HEK293T (cell line): Measurements from ENCODE around the gene UBL4A.

Source experiments
- ELF4 ChIP-seq: fragments of 450-650 bp; IDR thresholded peaks from 2 replicates; pipeline ENCODE4 v1.6.1; 2017; ENCODE audit warnings: antibody characterized with exemption
- FOXA1 ChIP-seq: fragments of 450-650 bp; IDR thresholded peaks from 2 replicates; pipeline ENCODE4 v1.6.1; 2016; ENCODE audit warnings: mild to moderate bottlenecking
- FOXM1 ChIP-seq: fragments of 450-650 bp; IDR thresholded peaks from 2 replicates; pipeline ENCODE4 v1.6.1; 2017; ENCODE audit warnings: mild to moderate bottlenecking, borderline replicate concordance
- HDGF ChIP-seq: fragments of 450-650 bp; IDR thresholded peaks from 2 replicates; pipeline ENCODE4 v1.6.1; 2017; ENCODE audit warnings: antibody characterized with exemption, borderline replicate concordance
- L3MBTL2 ChIP-seq: fragments of 450-650 bp; conservative IDR thresholded peaks from 2 replicates; pipeline ENCODE4 v1.6.1; 2016; ENCODE audit warnings: mild to moderate bottlenecking
- LEF1 ChIP-seq: fragments of 450-650 bp; IDR thresholded peaks from 2 replicates; pipeline ENCODE4 v1.6.1; 2017; ENCODE audit warnings: mild to moderate bottlenecking, borderline replicate concordance
- SP1 ChIP-seq: fragments of 450-650 bp; IDR thresholded peaks from 2 replicates; pipeline ENCODE4 v1.6.1; 2017

GRCh38 chrX:154466036-154466435 is 20.4 kb downstream of the UBL4A start:
- TF ChIP-seq SP1 (no peak), FOXA1 (no peak), LEF1 (no peak), FOXM1 (no peak), ELF4 (no peak), L3MBTL2 (no peak), HDGF (no peak)
